Activated CD4-positive, alpha-beta memory T cell treated with anti-CD3 and anti-CD28 coated beads for 36 hours (primary cell): Measurements from ENCODE around the gene ZNF823. TPM values are rescaled to one million over a fixed set of nuclear protein-coding genes. Genes with fewer than 3 reads are reported as not detected.

Experiments used
- CTCF ChIA-PET: fragments of 350-600 bp; sonication (Branson Sonifier 250); formaldehyde crosslinking; loops from one replicate; lab custom pipeline; 2021; ENCODE audit warnings: antibody characterized with exemption, inconsistent platforms; lab: Charles Lee
- POLR2A ChIA-PET: fragments of 350-600 bp; sonication (Branson Sonifier 250); formaldehyde crosslinking; loops from one replicate; lab custom pipeline; 2021; ENCODE audit warnings: antibody characterized with exemption; lab: Charles Lee
- DNase-seq: peaks from one replicate; pipeline ENCODE4 v3.0.0-alpha.2; 2020
- H3K27ac Mint-ChIP-seq: one replicate; pipeline ENCODE4 v1.8.0; 2021; ENCODE audit warnings: mixed read lengths
- H3K27me3 Mint-ChIP-seq: one replicate; pipeline ENCODE4 v1.8.0; 2021; ENCODE audit warnings: mixed read lengths
- H3K36me3 Mint-ChIP-seq: one replicate; pipeline ENCODE4 v1.8.0; 2021; ENCODE audit warnings: mixed read lengths
- H3K4me1 Mint-ChIP-seq: one replicate; pipeline ENCODE4 v1.8.0; 2021; ENCODE audit warnings: low read depth, mixed read lengths
- H3K4me3 Mint-ChIP-seq: one replicate; pipeline ENCODE4 v1.8.0; 2021; ENCODE audit warnings: mild to moderate bottlenecking, mixed read lengths
- H3K9me3 Mint-ChIP-seq: one replicate; pipeline ENCODE4 v1.8.0; 2021; ENCODE audit warnings: mixed read lengths
- intact Hi-C: fragments of 100-400 bp; cut with micrococcal nuclease; formaldehyde crosslinking; loops from one replicate; pipeline ENCODE4 v1.15.1; 2023
- total RNA-seq, 2 experiments: library from RNA; stranded (reverse); gene quantifications; one replicate each; pipeline ENCODE4 v1.2.3, GENCODE V29; 2021

Gene ZNF823
- total RNA-seq, 2 experiments from 2014 or later = 3.2 to 3.9 TPM

DNA sequence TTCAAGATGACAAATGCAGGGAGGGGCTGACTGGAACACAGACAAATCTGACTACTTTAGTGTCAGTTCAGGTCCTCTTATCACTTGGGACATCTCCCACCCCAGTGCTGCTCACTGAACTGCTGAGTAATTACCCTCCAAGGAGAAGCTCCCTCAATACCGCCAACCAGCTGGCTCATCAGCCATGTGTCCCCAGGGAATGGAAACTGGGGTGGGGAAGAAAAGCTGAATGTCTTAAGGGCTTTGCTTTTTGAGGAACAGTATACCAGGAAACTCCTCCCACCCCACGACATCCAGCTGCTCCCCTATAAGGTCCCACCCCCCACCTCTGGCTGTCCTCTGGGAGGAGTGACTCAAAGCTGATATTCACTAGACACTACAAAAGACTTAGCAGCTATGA lies 2.0 kb downstream of the ZNF823 start:
- POLR2A ChIA-PET = interaction anchor here (0.6 kb wide), 1 partner anchor 155 kb away, joined by 4 read pairs; no protein-coding TSS in a partner anchor
- intact Hi-C loops = no loop called here
- peaks cover 7% of the 10 kb centered on the region for H3K36me3 Mint-ChIP-seq
- CTCF ChIA-PET = interaction anchor here (0.9 to 1.7 kb wide), 2 partner anchors 75 to 390 kb away, joined by 3 read pairs; no protein-coding TSS in a partner anchor
- H3K27me3 Mint-ChIP-seq = no peaks in the 10 kb centered on the region
- peak; percentile 22 for DNase-seq
- peaks cover 22% of the 10 kb centered on the region for H3K4me1 Mint-ChIP-seq
- H3K27ac Mint-ChIP-seq = no peak overlapping the region
- H3K4me3 Mint-ChIP-seq = peak overlapping the region; percentile 53
- H3K9me3 Mint-ChIP-seq = no peaks in the 10 kb centered on the region

DNA sequence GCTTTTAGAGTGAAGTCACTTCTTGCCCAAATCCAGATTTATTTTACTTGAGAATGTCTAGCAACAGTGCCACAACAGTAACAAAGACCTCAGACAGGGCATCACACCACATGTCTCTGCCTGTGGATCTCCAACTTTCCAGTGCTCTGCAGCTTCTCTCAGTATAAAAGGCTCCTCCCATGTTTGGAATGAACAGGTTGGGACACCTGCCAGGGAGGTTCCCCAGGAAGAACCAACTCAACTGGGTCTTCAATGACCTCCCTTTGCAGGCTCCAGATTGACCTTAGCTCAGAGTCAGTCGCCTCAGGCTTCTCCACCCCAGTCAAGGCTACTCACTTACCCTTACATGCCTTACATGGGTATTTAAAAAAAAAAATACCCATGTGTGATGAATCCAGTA lies 3.4 kb downstream of the ZNF823 start:
- DNase-seq = no peak
- H3K4me1 Mint-ChIP-seq = peaks cover 22% of the 10 kb centered on the region
- H3K9me3 Mint-ChIP-seq = peaks cover 2% of the 10 kb centered on the region
- H3K27me3 Mint-ChIP-seq = no peaks in the 10 kb centered on the region
- ChIA-PET POLR2A (no interaction called here), CTCF (interaction anchor here (0.6 to 0.7 kb wide), 3 partner anchors 144 to 674 kb away, joined by 3 to 4 read pairs (median 4); no protein-coding TSS in a partner anchor)
- H3K4me3 Mint-ChIP-seq = no peak overlapping the region
- no peak overlapping the region for H3K27ac Mint-ChIP-seq
- intact Hi-C loops = no loop called here
- peaks cover 12% of the 10 kb centered on the region for H3K36me3 Mint-ChIP-seq

DNA sequence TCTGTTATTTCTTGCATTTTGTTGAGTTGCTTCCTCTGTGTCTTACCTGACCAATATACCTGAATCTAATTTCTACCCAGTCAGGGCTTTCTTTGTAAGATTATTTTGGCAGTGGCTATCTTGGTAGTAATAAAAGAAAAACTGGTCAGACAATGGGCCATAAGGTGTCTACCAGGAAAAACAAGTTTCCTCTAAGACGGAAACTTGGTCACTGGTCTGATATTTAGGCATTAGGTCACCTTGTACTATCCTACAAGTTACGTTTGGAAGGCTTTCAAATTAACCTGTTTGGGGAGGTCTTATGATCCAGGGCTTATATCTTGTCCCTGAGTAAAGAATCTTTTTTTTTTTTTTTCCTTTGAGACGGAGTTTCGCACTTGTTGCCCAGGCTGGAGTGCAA lies 9.2 kb downstream of the ZNF823 start:
- CTCF ChIA-PET = no interaction called here
- Mint-ChIP-seq H3K4me3 (no peak overlapping the region), H3K27me3 (no peaks in the 10 kb centered on the region), H3K9me3 (peaks cover 30% of the 10 kb centered on the region), H3K36me3 (peaks cover 46% of the 10 kb centered on the region), H3K4me1 (no peaks in the 10 kb centered on the region), H3K27ac (no peak overlapping the region)
- intact Hi-C loops = no loop called here
- POLR2A ChIA-PET = no interaction called here
- DNase-seq = no peak

DNA sequence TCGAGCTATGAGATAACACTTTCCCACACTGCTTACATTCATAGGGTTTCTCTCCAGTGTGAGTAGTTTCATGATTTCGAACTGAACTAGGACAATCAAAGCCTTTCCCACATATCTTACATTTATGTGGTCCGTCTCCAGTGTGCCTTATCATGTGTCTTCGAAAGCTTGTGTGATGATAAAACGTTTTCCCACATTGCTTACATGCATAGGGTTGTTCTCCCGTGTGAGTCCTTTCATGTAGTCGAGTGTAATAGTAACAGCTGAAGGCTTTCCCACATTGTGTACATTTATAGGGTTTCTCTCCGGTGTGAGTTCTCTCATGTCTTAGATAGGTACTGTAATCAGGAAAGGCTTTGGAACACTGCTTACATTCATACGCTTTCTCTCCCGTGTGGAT lies 16.3 kb downstream of the ZNF823 start:
- Mint-ChIP-seq H3K4me3 (no peak overlapping the region), H3K4me1 (no peaks in the 10 kb centered on the region), H3K36me3 (peaks cover 69% of the 10 kb centered on the region), H3K9me3 (peaks cover 70% of the 10 kb centered on the region), H3K27me3 (no peaks in the 10 kb centered on the region), H3K27ac (no peak overlapping the region)
- ChIA-PET CTCF (no interaction called here), POLR2A (no interaction called here)
- DNase-seq = no peak
- intact Hi-C loops = no loop called here

DNA sequence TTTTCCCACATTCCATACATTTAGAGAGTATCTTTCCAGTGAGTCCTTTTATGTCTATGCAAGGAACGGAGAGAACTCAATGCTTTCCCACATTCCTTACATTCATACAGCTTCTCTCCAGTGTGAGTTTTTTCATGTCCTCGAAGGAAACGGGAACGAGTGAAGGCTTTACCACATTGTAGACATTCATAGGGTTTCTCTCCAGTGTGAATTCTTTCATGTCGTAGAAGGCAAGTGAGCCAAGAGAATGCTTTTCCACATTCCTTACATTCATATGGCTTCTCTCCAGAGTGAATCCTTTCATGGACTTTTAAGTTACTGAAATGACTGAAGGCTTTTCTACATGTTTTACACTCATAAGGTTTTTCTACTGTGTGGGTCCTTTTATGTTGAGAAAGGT lies 17.1 kb downstream of the ZNF823 start:
- no peak for DNase-seq
- Mint-ChIP-seq H3K36me3 (peaks cover 63% of the 10 kb centered on the region), H3K9me3 (peaks cover 72% of the 10 kb centered on the region), H3K27ac (no peak overlapping the region), H3K4me3 (no peak overlapping the region), H3K4me1 (no peaks in the 10 kb centered on the region), H3K27me3 (no peaks in the 10 kb centered on the region)
- CTCF ChIA-PET = no interaction called here
- POLR2A ChIA-PET = no interaction called here
- intact Hi-C loops = no loop called here

DNA sequence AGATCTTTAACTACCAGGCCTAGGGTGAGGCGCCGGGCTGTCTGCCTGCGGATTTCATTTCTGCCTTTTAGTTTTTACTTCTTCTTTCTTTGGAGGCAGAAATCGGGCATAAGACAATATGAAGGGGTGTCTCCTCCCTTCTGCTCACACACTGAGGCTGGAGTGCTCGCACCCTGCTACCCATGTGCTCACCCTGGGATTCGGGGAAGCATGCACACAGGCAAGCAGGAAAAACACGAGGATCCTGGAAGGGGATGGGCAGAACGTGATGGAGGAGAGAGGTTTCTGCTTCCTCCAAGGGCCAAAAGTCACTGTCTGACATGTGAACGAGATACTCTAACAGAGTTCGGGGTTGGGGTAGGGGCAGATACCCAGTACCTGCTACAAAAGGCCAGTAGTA lies 28.4 kb downstream of the ZNF823 start:
- Mint-ChIP-seq H3K4me1 (no peaks in the 10 kb centered on the region), H3K9me3 (peaks cover 15% of the 10 kb centered on the region), H3K4me3 (no peak overlapping the region), H3K27ac (no peak overlapping the region), H3K27me3 (peaks cover 2% of the 10 kb centered on the region), H3K36me3 (peaks cover 4% of the 10 kb centered on the region)
- ChIA-PET POLR2A (no interaction called here), CTCF (no interaction called here)
- intact Hi-C loops = no loop called here
- DNase-seq = no peak

DNA sequence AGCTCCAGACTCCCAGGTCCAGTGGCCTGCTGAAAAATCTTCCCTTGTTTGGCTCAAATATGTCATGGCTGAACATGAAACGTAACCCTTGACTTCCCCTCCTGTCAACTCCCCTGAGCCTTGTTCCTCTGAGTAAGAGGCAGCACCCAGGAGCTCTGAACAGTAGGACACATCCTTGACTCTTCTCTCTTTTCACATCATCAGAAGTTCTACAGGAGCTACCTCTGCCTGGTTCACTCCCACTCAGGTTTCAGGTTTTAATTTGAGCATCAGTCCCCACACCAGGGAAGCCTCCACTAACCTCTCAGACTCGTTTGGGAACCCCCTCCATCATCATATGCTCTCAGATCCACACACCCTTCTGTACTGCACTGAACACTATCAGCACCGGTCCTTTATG lies 30.3 kb downstream of the ZNF823 start:
- H3K27ac Mint-ChIP-seq = no peak overlapping the region
- intact Hi-C loops = no loop called here
- H3K4me3 Mint-ChIP-seq = no peak overlapping the region
- no peak for DNase-seq
- no peaks in the 10 kb centered on the region for H3K4me1 Mint-ChIP-seq
- peaks cover 6% of the 10 kb centered on the region for H3K9me3 Mint-ChIP-seq
- CTCF ChIA-PET = no interaction called here
- peaks cover 2% of the 10 kb centered on the region for H3K27me3 Mint-ChIP-seq
- POLR2A ChIA-PET = no interaction called here
- H3K36me3 Mint-ChIP-seq = no peaks in the 10 kb centered on the region

DNA sequence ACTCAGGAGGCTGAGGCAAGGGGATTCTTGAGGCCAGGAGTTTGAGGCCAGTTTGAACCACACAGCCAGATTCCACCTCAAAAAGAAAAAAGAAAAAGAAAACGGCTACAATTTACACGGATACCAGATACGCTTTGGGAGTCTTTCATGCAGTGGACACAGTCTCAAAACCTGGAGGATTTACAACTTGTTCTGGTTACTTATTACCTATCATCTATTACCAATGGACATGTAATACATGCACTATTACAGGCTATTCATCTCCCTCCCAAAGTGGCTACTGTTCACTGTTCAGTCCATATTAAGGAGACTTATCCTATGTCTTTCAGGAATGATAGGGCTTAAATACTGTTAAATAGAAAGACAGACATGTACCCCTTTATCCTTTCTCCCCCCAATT lies 33.3 kb downstream of the ZNF823 start:
- Mint-ChIP-seq H3K36me3 (no peaks in the 10 kb centered on the region), H3K27me3 (peaks cover 2% of the 10 kb centered on the region), H3K4me3 (no peak overlapping the region), H3K4me1 (no peaks in the 10 kb centered on the region), H3K9me3 (no peaks in the 10 kb centered on the region), H3K27ac (no peak overlapping the region)
- POLR2A ChIA-PET = no interaction called here
- intact Hi-C loops = no loop called here
- DNase-seq = no peak
- CTCF ChIA-PET = no interaction called here

DNA sequence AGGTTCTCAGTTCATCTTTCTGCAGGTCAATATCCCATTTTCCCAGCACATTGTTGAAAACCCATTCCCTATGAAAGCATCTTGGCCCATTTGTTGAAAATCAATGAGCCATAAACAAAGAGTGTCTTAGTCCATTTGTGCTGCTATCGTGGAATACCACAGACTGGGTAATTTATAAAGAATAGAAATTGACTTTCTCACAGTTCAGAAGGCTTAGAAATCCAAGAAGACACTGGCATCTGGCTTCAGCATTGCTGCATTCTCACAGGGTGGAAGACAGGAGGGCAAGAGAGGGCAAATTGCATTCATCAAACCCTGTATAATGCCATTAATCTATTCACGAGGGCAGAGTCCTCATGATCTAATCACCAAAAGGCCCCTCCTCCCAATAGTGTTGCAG lies 34.1 kb downstream of the ZNF823 start:
- H3K9me3 Mint-ChIP-seq = no peaks in the 10 kb centered on the region
- no peak for DNase-seq
- peaks cover 2% of the 10 kb centered on the region for H3K4me1 Mint-ChIP-seq
- H3K27ac Mint-ChIP-seq = no peak overlapping the region
- no peak overlapping the region for H3K4me3 Mint-ChIP-seq
- CTCF ChIA-PET = no interaction called here
- no peaks in the 10 kb centered on the region for H3K36me3 Mint-ChIP-seq
- POLR2A ChIA-PET = no interaction called here
- intact Hi-C loops = no loop called here
- H3K27me3 Mint-ChIP-seq = peaks cover 6% of the 10 kb centered on the region

DNA sequence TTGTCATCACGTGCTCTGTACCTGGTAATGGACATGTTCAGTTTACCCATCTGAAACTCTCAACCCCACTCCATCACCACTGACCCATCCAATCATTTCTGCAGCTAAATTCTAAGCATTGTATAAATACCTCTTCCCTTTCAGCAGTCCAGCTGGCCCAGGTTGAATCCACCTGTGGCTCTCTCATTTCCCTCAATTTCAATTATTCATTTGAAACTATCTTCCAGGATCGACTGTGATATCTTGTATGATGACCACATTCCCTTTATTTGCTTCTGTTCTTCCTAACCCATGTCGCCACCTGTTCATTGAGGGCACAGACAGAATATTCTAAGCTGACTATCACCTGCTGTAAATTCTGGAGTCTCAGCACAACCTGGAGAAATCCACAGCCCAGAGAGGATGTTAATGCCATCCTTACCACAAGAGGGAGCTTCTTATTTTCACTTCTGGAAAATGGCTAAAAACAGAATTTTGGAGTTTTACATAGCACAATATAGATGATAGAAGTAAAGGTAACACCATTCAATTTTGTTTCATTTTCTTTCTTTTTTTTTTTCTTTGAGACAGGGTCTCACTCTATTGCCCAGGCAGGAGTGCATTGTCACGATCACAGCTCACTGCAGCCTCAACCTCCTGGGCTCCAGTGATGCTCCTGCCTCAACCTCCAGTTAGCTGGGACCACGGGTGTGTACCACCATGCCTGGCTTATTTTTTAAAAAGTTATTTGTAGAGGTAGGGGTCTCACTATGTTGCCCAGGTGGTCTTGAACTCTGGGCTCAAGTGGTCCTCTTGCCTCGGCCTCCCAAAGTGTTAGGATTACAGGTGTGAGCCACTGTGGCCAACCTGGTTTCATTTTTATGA lies 38.6 kb downstream of the ZNF823 start:
- Mint-ChIP-seq H3K36me3 (no peaks in the 10 kb centered on the region), H3K9me3 (no peaks in the 10 kb centered on the region), H3K4me1 (peaks cover 2% of the 10 kb centered on the region), H3K27me3 (peaks cover 9% of the 10 kb centered on the region), H3K27ac (no peak overlapping the region), H3K4me3 (no peak overlapping the region)
- CTCF ChIA-PET = interaction anchor here (0.6 to 1.5 kb wide), 11 partner anchors 16 to 288 kb away, joined by 3 to 9 read pairs (median 3); partner anchors contain the start of genes ZNF491 and ZNF823
- POLR2A ChIA-PET = no interaction called here
- no peak for DNase-seq
- intact Hi-C loops = no loop called here

DNA sequence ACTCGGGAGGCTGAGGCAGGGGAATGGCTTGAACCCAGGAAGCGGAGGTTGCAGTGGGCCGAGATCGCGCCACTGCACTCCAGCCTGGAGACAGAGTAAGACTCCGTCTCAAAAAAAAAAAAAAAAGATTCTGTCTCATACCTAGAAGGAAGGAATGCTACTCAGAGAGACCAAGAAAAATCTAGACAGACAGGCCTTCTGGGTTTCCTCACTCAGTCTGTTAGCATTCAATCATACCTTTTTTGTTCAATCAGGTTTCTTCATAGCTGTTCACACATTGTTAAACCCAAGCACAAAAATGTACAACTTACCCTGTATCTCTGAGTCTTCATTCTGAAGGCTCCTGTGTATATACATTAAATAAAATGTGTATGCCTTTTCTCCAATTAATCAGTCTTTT lies 40.5 kb downstream of the ZNF823 start:
- ChIA-PET CTCF (interaction anchor here (0.7 kb wide), 1 partner anchor 231 kb away, joined by 3 read pairs; no protein-coding TSS in a partner anchor), POLR2A (no interaction called here)
- DNase-seq = no peak
- H3K4me3 Mint-ChIP-seq = no peak overlapping the region
- peaks cover 2% of the 10 kb centered on the region for H3K36me3 Mint-ChIP-seq
- no peaks in the 10 kb centered on the region for H3K9me3 Mint-ChIP-seq
- peaks cover 8% of the 10 kb centered on the region for H3K4me1 Mint-ChIP-seq
- H3K27ac Mint-ChIP-seq = no peak overlapping the region
- intact Hi-C loops = no loop called here
- peaks cover 24% of the 10 kb centered on the region for H3K27me3 Mint-ChIP-seq

DNA sequence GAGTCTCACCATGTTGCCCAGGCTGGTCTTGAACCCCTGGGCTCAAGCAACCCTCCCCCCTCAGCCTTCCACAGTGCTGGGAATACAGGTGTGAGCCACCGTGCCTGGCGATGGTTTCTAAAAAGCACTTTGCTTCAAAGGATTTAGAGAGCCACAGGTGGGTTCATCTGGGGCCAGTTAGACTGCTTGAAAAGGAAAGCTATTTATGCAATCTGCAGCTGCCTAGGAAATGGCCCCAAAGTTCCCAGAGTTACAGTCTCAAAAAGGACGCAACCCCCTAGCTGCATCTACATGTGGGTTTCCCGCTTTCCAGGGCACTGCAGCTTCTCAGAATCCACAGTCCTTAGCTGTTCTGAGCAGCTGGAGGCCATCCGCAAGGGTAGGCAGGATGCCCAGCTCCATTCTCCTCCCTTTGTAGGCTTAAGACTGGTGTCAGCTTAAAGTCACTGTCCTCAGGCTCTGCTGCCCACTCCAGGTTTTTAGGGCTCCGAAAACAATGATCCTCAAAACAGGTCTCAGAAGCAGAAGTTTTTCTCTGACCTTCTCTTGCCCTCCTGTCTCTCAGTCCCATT lies 41.4 kb downstream of the ZNF823 start:
- Mint-ChIP-seq H3K4me1 (peaks cover 8% of the 10 kb centered on the region), H3K27ac (no peak overlapping the region), H3K36me3 (peaks cover 2% of the 10 kb centered on the region), H3K4me3 (no peak overlapping the region), H3K9me3 (no peaks in the 10 kb centered on the region), H3K27me3 (peaks cover 27% of the 10 kb centered on the region)
- ChIA-PET CTCF (no interaction called here), POLR2A (no interaction called here)
- DNase-seq = no peak
- intact Hi-C loops = no loop called here
